ENCODE measurements around the gene CCDC148. TPM values are rescaled to one million over a fixed set of nuclear protein-coding genes. Genes with fewer than 3 reads are reported as not detected.

Gene CCDC148
- total RNA-seq, 1 donor from 2014 or later = 1.8 TPM

GRCh38 chr2:158153270-158154015, 303.1 kb downstream of the CCDC148 start:
- H3K4me3 Mint-ChIP-seq (ENCODE audit: unreplicated experiment) = no peak overlapping the region
- no peak overlapping the region for H3K27ac Mint-ChIP-seq (ENCODE audit: unreplicated experiment)
- TF ChIP-seq, protein P1, sequence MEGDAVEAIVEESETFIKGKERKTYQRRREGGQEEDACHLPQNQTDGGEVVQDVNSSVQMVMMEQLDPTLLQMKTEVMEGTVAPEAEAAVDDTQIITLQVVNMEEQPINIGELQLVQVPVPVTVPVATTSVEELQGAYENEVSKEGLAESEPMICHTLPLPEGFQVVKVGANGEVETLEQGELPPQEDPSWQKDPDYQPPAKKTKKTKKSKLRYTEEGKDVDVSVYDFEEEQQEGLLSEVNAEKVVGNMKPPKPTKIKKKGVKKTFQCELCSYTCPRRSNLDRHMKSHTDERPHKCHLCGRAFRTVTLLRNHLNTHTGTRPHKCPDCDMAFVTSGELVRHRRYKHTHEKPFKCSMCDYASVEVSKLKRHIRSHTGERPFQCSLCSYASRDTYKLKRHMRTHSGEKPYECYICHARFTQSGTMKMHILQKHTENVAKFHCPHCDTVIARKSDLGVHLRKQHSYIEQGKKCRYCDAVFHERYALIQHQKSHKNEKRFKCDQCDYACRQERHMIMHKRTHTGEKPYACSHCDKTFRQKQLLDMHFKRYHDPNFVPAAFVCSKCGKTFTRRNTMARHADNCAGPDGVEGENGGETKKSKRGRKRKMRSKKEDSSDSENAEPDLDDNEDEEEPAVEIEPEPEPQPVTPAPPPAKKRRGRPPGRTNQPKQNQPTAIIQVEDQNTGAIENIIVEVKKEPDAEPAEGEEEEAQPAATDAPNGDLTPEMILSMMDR (IDR thresholded peaks at IDR 0.05; ENCODE audit: partially characterized antibody, unreplicated experiment) = no peak
- DNase-seq = no peak
- no peaks in the 10 kb centered on the region for H3K9me3 Mint-ChIP-seq (ENCODE audit: unreplicated experiment)
- H3K27me3 Mint-ChIP-seq (ENCODE audit: unreplicated experiment) = no peaks in the 10 kb centered on the region
- no peaks in the 10 kb centered on the region for H3K4me1 Mint-ChIP-seq (ENCODE audit: low read depth, unreplicated experiment)
- H3K36me3 Mint-ChIP-seq (ENCODE audit: unreplicated experiment) = no peaks in the 10 kb centered on the region

GRCh38 chr2:158144914-158145625, 311.5 kb downstream of the CCDC148 start:
- no peak overlapping the region for H3K4me3 Mint-ChIP-seq (ENCODE audit: unreplicated experiment)
- TF ChIP-seq, protein P1 (IDR thresholded peaks at IDR 0.05; ENCODE audit: partially characterized antibody, unreplicated experiment) = no peak

GRCh38 chr2:158143703-158144360, 312.7 kb downstream of the CCDC148 start:
- no peak for DNase-seq
- peaks cover 2% of the 10 kb centered on the region for H3K4me1 Mint-ChIP-seq (ENCODE audit: low read depth, unreplicated experiment)
- TF ChIP-seq, protein P1 (IDR thresholded peaks at IDR 0.05; ENCODE audit: partially characterized antibody, unreplicated experiment) = no peak
- no peak overlapping the region for H3K27ac Mint-ChIP-seq (ENCODE audit: unreplicated experiment)
- no peaks in the 10 kb centered on the region for H3K36me3 Mint-ChIP-seq (ENCODE audit: unreplicated experiment)
- H3K4me3 Mint-ChIP-seq (ENCODE audit: unreplicated experiment) = no peak overlapping the region
- peaks cover 2% of the 10 kb centered on the region for H3K9me3 Mint-ChIP-seq (ENCODE audit: unreplicated experiment)
- no peaks in the 10 kb centered on the region for H3K27me3 Mint-ChIP-seq (ENCODE audit: unreplicated experiment)

More at GRCh38 chr2:158144914-158145625, 311.5 kb downstream of the CCDC148 start:
- Mint-ChIP-seq H3K36me3 (ENCODE audit: unreplicated experiment) (no peaks in the 10 kb centered on the region), H3K27ac (ENCODE audit: unreplicated experiment) (no peak overlapping the region), H3K4me1 (ENCODE audit: low read depth, unreplicated experiment) (peaks cover 2% of the 10 kb centered on the region), H3K9me3 (ENCODE audit: unreplicated experiment) (peaks cover 2% of the 10 kb centered on the region), H3K27me3 (ENCODE audit: unreplicated experiment) (no peaks in the 10 kb centered on the region)
- DNase-seq = no peak

DNA sequence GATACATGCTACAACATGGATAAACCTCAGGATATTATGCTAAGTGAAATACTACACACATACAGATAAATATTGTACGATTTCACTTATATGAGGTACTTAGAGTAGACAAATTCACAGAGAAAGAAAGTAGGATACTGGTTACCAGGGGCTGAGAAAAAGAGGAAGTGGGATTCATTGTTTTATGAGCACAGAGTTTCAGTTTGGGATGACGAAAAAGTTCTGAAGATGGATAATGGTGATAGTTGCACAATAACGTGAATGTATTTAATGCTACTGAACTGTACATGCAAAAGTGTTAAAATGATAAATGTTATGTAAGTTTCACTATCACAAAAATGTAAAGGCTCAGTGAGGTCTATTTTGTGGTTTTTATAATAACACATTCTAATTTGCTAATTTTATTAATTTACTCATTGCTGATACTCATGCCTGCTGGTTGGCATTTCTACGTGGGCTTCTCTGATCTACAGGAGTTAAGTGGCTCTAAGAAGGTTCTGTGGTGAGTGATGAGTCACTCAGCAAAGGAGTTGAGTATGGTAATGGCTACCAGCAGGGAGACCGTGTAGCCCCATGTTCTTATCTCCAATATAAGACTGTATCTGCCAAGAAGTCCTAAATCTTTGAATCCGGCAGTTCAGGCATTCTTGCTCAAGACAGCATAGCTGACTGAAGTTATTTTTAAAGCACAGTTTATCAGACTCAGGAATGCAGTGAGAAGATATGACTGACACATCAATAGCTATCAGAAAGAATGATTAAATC, 313.8 kb downstream of the CCDC148 start:
- Mint-ChIP-seq H3K9me3 (ENCODE audit: unreplicated experiment) (peaks cover 2% of the 10 kb centered on the region), H3K4me3 (ENCODE audit: unreplicated experiment) (no peak overlapping the region), H3K27me3 (ENCODE audit: unreplicated experiment) (no peaks in the 10 kb centered on the region), H3K27ac (ENCODE audit: unreplicated experiment) (no peak overlapping the region), H3K4me1 (ENCODE audit: low read depth, unreplicated experiment) (peaks cover 2% of the 10 kb centered on the region), H3K36me3 (ENCODE audit: unreplicated experiment) (no peaks in the 10 kb centered on the region)
- DNase-seq = no peak
- TF ChIP-seq, protein P1 (IDR thresholded peaks at IDR 0.05; ENCODE audit: partially characterized antibody, unreplicated experiment) = no peak

Measured in glutamatergic neuron (in vitro differentiated cells).